Mononuclear cell (primary cell): ENCODE data around the gene ANKRD55. TPM values are rescaled to one million over a fixed set of nuclear protein-coding genes. Genes with fewer than 3 reads are reported as not detected.
"Not testable (repeated sequence)": the region's sequence is repeated elsewhere in the genome, so short reads cannot be mapped to it uniquely, and the experiment has no call there.

Experiments used
- H3K27me3 ChIP-seq: 2 replicates; pipeline ENCODE4 v1.6.0; 2011; ENCODE audit warnings: low read length, control low read depth; ENCODE audit not compliant: insufficient read depth
- H3K4me1 ChIP-seq: 2 replicates; pipeline ENCODE4 v1.5.1; 2011; ENCODE audit warnings: mild to moderate bottlenecking, low read length, control low read depth; ENCODE audit not compliant: insufficient read depth
- H3K4me3 ChIP-seq: 2 replicates; pipeline ENCODE4 v1.5.1; 2011; ENCODE audit warnings: mild to moderate bottlenecking, low read length, moderate library complexity
- H3K9me3 ChIP-seq: 2 replicates; pipeline ENCODE4 v1.5.1; 2011; ENCODE audit warnings: low read depth, mild to moderate bottlenecking, control low read depth, low read length
- total RNA-seq: library from RNA; depleted of rRNA; stranded (reverse); fragments of >200 nt; gene quantifications from one replicate; pipeline ENCODE4 v1.2.3, GENCODE V29; 2012

ANKRD55 gene
- total RNA-seq, 1 donor: 8.6 TPM

GRCh38 chr5:56158331-56158960 is 74.7 kb downstream of the ANKRD55 start:
- Histone ChIP-seq H3K27me3 (no peaks in the 10 kb centered on the region), H3K4me3 (no peak overlapping the region), H3K4me1 (peaks cover 99% of the 10 kb centered on the region), H3K9me3 (no peaks in the 10 kb centered on the region)

DNA sequence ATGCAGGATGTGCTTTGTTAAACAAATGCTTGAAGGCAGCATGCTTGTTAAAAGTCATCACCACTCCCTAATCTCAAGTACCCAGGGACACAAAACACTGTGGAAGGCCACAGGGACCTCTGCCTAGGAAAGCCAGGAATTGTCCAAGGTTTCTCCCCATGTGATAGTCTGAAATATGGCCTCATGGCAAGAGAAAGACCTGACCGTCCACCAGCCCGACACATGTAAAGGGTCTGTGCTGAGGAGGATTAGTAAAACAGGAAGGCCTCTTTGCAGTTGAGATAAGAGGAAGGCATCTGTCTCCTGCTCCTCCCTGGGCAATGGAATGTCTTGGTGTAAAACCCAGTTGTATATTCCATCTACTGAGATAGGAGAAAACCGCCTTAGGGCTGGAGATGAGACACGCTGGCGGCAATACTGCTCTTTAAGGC is 75.9 kb downstream of the ANKRD55 start:
- peaks cover 92% of the 10 kb centered on the region for H3K4me1 ChIP-seq

GRCh38 chr5:56156585-56157190 is 76.4 kb downstream of the ANKRD55 start:
- H3K4me1 ChIP-seq: peaks cover 91% of the 10 kb centered on the region
- not testable (repeated sequence) for H3K4me3 ChIP-seq, H3K27me3 ChIP-seq, H3K9me3 ChIP-seq

More for the DNA sequence above, 75.9 kb downstream of the ANKRD55 start:
- H3K9me3 ChIP-seq, H3K4me3 ChIP-seq, H3K27me3 ChIP-seq: not testable (repeated sequence)

DNA sequence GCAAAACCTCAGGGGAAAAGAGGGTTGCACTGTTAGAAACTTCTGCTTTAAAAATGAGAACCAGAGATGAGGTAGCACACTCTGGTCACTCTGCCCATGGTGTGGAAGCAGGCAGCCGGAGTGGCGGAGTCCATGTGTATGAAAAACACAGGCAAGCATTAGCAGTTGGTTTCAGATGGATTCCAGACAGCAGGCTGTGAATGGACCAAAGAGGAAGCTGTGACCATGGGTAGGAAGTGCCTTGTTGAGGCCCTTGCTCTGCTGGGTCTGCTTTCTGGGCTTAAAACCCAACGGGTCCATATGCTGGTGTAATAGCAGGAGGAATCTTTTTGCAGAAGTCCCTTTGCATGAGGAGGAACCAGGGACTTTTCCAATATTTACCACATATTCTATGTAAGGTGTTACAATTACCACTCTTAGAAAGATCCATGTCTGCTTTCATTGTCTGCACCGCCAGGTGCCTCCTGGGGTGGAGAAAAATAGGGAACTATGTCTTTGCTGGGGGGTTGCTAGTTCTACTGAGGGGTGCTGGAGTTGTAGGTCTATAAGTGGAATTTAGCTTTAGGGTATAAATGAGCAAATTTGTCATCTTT is 77.0 kb downstream of the ANKRD55 start:
- no peaks in the 10 kb centered on the region for H3K9me3 ChIP-seq
- peaks cover 88% of the 10 kb centered on the region for H3K4me1 ChIP-seq
- H3K27me3 ChIP-seq: no peaks in the 10 kb centered on the region
- H3K4me3 ChIP-seq: no peak overlapping the region

DNA sequence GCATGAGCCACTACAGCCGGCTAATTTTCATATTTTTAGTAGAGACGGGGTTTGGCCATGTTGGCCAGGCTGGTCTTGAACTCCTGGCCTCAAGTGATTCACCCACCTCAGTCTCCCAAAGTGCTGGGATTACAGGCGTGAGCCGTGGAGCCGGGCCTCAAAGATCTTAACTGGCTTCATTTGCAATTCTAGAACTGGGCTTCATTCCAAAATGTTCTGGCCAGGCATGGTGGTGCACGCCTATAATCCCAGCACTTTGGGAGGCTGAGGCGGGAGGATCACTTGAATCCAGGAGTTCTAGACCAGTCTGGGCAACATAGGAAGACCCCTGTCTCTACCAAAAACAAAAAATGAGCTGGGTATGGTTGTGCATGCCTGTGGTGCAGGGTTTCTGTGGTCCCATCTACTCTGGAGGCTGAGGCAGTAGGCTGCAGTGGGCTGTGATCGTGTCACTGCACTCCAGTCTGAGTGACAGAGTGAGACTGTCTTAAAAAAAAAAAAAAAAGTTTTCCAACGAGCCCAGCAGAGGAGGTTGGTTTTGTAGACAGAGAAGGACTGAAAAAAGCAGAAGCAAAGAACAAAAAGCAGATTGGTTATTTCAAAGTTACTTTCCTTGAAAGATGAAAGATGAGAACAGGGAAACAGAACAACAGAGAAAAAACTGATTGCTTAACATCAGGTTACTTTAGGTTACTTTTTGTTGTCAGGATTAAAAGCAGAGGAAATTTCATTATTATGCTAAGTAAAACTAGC is 78.2 kb downstream of the ANKRD55 start:
- H3K4me1 ChIP-seq: peaks cover 77% of the 10 kb centered on the region

DNA sequence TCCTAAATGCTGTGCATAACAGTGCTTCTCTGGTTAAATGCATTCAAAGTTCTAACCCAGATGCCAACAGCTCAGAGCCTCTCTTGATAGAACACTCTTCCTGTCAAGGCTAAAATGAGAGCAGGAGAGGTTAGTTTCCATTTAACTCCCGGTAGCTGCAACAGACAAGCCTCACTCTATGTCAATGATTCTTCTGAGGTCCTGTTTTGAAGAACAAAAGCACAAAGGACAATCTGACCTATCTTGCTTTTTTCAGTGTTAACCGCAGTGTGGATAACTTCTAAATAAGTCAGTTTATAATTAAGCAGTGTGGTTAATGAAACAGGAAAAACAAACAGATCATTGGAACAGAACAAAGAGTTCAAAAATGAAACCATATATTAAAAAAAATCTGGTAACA is 80.7 kb downstream of the ANKRD55 start:
- H3K4me3 ChIP-seq: no peak overlapping the region
- no peaks in the 10 kb centered on the region for H3K9me3 ChIP-seq
- H3K27me3 ChIP-seq: no peaks in the 10 kb centered on the region
- peaks cover 77% of the 10 kb centered on the region for H3K4me1 ChIP-seq

More for the DNA sequence above, 78.2 kb downstream of the ANKRD55 start:
- Histone ChIP-seq H3K4me3 (no peak overlapping the region), H3K9me3 (no peaks in the 10 kb centered on the region), H3K27me3 (no peaks in the 10 kb centered on the region)

- H3K9me3 ChIP-seq, H3K27me3 ChIP-seq, H3K4me3 ChIP-seq: not testable (repeated sequence)
- peaks cover 76% of the 10 kb centered on the region for H3K4me1 ChIP-seq
Measured at GRCh38 chr5:56150756-56151155, 82.4 kb downstream of the ANKRD55 start.

- no peaks in the 10 kb centered on the region for H3K9me3 ChIP-seq
Measured at GRCh38 chr5:56148453-56148971, 84.6 kb downstream of the ANKRD55 start.

DNA sequence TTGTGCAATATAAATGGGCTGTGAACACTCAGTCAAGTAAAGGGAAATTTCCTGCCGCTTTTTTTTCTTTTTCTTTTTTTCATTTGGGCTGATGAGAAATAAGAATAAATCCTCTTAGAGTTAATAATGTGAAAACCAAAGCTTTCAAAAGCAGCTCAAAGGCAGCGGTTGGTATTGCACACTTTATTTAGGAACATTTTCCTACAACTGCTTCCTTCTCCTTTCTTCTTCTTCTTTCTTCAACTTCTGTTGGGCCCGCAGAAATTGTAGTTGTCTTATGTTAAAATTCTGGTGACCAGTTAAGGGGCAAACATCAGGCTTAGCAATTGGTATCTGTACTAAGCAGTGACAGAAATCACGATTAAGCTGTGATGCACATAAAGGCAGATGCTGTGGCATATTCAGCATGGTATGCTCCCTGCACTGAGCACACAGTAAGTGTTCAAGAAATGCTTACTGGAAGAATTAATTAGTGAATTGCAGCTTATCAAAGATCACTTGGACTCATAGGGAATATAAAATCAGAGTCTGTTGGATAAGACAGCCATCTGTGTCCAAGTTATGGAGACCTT is 85.4 kb downstream of the ANKRD55 start:
- Histone ChIP-seq H3K9me3 (no peaks in the 10 kb centered on the region), H3K4me1 (peaks cover 75% of the 10 kb centered on the region), H3K4me3 (no peak overlapping the region), H3K27me3 (no peaks in the 10 kb centered on the region)

More at GRCh38 chr5:56148453-56148971, 84.6 kb downstream of the ANKRD55 start:
- H3K27me3 ChIP-seq: no peaks in the 10 kb centered on the region
- H3K4me3 ChIP-seq: no peak overlapping the region
- peaks cover 75% of the 10 kb centered on the region for H3K4me1 ChIP-seq

DNA sequence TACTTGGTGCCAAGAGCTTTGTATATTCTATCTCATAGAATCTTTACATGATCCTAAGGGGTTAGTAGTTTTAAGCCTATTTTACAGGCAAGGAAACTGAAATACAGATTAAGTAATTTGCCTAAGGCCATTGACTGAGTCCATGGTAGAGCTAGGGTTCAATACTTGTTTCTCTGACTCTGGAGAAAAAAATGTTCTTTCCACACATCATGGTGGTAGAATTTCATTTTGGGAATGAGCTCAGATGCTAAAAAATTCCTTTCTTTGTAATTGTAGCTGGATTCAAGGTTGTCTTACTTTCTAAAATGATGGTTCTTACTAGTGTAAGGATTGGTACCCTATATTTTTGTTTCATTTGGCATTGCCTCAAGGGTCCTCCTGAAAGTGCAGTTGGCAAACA is 86.0 kb downstream of the ANKRD55 start:
- Histone ChIP-seq H3K9me3 (no peaks in the 10 kb centered on the region), H3K4me3 (no peak overlapping the region), H3K4me1 (peaks cover 77% of the 10 kb centered on the region), H3K27me3 (no peaks in the 10 kb centered on the region)

DNA sequence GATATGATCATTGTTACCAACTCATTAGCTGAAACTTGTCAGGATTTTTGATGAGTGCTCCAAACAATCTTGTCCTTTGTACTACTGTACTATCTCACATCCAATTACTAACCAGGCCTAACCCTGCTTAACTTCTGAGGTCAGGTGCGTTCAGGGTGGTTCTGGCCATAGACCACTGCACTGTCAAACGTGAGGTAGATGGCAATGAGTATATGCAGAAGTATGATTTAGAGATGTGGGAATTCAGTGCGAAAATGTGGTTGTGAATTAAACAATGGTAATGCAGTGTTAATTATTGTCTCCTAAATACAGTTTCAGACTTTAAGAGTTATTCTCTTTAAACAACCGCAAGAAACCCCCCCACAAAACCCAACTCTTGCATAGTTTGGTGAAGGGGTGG is 86.5 kb downstream of the ANKRD55 start:
- no peaks in the 10 kb centered on the region for H3K27me3 ChIP-seq
- no peak overlapping the region for H3K4me3 ChIP-seq
- H3K4me1 ChIP-seq: peaks cover 76% of the 10 kb centered on the region
- H3K9me3 ChIP-seq: no peaks in the 10 kb centered on the region

GRCh38 chr5:56145511-56145910 is 87.6 kb downstream of the ANKRD55 start:
- H3K4me3 ChIP-seq: no peak overlapping the region
- H3K27me3 ChIP-seq: no peaks in the 10 kb centered on the region
- H3K9me3 ChIP-seq: no peaks in the 10 kb centered on the region
- H3K4me1 ChIP-seq: peaks cover 73% of the 10 kb centered on the region

DNA sequence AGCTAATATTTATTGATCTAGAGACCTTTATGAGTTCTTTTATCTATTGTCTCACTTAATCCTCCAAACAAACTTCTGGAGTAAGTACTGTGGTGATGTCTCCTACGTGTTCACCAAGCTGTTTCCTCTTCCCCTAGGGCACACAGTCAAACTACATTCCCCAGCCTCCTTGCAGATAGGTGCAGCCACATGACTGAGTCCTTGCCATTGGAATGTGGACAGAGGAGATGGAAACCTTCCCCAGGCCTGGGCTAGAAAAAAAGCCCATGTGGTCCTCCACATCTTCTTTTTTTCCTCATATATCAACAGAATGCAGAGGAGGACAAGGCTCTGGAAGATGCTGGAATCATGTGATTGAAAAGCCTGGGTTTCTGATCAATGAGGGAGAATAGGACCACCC is 88.0 kb downstream of the ANKRD55 start:
- Histone ChIP-seq H3K4me3 (no peak overlapping the region), H3K9me3 (no peaks in the 10 kb centered on the region), H3K4me1 (peaks cover 73% of the 10 kb centered on the region), H3K27me3 (no peaks in the 10 kb centered on the region)

- Histone ChIP-seq H3K9me3 (no peaks in the 10 kb centered on the region), H3K4me3 (no peak overlapping the region), H3K4me1 (peaks cover 65% of the 10 kb centered on the region), H3K27me3 (no peaks in the 10 kb centered on the region)
Measured at GRCh38 chr5:56144211-56144610, 88.9 kb downstream of the ANKRD55 start.

DNA sequence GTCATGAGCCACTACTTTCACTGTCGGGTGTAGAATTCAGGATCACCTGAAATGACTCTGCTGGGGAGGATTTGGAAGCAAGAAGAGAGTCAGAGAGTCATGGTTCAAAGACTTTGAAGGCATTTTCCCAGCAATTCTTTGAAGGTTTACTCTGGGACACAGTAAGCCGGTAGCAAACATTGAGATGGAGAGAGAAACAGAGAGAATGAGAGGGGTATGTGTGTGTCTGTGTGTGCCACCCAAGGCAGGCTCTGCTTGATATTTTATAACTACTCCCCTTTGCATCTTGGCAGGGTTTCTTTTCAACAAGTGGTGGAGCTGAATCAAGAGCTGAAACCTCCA is 89.8 kb downstream of the ANKRD55 start:
- no peak overlapping the region for H3K4me3 ChIP-seq
- no peaks in the 10 kb centered on the region for H3K9me3 ChIP-seq
- H3K4me1 ChIP-seq: peaks cover 57% of the 10 kb centered on the region
- H3K27me3 ChIP-seq: no peaks in the 10 kb centered on the region
